ENCODE data around the gene WTAP.

- TF ChIP-seq, protein P1, sequence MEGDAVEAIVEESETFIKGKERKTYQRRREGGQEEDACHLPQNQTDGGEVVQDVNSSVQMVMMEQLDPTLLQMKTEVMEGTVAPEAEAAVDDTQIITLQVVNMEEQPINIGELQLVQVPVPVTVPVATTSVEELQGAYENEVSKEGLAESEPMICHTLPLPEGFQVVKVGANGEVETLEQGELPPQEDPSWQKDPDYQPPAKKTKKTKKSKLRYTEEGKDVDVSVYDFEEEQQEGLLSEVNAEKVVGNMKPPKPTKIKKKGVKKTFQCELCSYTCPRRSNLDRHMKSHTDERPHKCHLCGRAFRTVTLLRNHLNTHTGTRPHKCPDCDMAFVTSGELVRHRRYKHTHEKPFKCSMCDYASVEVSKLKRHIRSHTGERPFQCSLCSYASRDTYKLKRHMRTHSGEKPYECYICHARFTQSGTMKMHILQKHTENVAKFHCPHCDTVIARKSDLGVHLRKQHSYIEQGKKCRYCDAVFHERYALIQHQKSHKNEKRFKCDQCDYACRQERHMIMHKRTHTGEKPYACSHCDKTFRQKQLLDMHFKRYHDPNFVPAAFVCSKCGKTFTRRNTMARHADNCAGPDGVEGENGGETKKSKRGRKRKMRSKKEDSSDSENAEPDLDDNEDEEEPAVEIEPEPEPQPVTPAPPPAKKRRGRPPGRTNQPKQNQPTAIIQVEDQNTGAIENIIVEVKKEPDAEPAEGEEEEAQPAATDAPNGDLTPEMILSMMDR (IDR thresholded peaks at IDR 0.05) = no peak
- TF ChIP-seq POLR2A (IDR thresholded peaks at IDR 0.05) = no peak
These were observed 17.8 kb downstream of the WTAP start for GRCh38 chr6:159745081-159745480.
